ENCODE data around the gene TRPC1.

Gene TRPC1

DNA sequence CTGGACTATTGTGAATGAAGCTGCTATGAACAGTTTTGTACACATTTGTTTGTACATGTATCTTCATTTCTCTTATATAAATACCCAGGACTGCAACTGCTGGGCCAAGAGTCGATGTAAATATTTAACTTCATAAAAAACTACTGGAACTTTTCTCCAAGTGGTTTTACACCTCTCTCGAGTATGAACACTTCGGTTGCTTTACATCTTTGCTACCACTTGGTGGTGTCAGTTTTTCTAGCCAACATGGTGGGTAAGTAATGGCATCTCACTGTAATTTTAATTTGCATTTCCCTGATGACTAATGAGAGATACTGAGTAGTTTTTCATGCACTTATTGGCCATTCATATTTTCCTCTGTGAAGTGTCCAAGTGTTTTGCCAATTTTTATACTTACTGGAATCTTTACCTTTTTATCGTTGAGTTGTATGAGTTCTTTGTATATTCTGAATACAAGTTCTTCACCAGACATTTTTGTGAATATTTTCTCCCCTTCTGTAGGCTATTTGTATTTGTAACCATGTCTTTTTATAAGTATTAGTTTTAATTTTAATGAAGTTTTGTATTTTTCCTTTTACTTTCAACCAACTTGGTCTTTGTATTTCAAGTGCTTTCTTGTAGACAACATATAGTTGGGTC is 120.6 kb downstream of the TRPC1 start:
- DNase-seq = no peak

- DNase-seq = no peak
Measured at GRCh38 chr3:142846779-142847577, 123.1 kb downstream of the TRPC1 start.

GRCh38 chr3:142849148-142849547 is 125.3 kb downstream of the TRPC1 start:
- DNase-seq = no peak

- no peak for DNase-seq
Measured at GRCh38 chr3:142850395-142851023, 126.7 kb downstream of the TRPC1 start.

DNA sequence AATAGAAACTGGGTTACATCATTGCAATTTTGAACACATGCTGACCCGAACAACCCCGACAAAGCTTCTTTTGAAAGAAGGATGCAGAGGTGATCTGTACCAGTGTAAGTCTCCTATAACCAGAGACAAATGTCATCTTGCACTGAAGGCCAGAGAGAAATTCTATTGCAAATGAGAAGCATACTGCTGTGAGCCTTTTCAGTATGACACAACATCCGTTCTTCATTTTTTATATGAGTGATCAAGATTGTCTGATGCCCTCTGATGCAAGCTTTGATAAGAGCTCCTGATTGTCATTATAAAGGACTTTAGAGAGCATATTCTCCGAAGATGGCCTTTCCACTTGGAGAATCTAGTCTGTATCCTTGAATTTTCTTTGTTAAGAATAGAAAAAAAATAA is 128.2 kb downstream of the TRPC1 start:
- no peak for DNase-seq

DNA sequence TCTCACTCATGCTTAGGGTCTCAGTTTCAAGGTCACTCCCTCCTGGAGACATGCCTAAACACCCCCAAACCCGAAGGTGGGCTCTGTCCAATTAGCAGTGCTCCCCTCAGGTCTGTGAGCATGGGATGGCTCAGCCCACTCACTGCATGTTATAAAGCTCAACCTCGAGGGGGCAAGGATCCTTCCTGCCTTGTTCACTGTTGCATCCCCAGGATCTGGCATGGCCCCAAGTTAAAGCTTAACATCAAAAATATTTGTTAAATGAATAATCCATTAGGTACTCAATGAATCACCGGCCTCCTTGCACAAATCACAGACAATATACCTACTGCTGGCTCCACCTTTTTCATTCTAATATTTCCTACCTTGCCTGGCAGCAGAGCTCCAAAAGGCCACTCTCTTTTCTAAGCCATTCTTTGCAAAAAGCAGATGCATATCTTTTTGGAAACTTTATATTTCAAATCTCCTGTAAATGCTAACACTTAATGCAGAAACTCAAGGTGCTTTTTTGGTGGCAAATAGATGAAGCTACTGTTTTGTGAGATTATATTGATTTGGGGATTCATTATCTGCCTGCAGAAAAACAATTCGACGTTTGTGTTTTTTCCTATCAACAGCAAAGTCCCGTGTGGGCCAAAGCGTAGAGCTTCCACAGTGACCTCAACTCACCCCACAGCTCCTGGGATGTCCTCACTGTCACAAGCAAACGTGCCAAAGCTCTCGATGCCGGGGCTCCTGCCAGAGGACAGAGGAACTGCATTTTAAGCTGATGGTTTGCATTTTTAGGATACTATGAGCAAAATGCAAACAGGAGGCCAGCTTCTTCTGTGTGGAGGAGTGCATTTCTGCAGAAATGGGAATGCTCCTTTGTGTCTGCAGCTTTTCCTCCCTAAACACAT is 129.7 kb downstream of the TRPC1 start:
- DNase-seq = no peak

DNA sequence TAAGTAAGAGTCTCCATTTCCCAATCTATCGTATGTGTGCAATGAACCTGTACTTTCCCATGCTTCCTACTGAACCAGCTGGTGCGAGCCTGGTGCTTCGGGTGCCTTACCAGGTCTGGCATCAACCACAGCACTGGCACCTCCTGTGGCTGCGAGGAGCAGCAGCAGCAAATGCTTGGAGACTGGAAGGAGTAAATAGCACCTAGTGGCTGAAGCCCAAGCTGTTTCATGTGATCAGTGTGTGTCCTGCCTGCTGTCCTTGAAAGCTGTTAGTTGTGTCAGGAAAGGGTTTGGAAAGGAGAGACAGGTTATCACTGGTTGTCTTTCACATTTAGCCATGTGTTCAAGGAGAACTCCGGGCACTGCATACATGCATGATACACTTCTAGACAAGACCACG is 133.2 kb downstream of the TRPC1 start:
- no peak for DNase-seq

All from stimulated activated CD4-positive, alpha-beta T cell treated with anti-CD3 and anti-CD28 coated beads, Interleukin-12 subunit alpha, Interleukin-12 subunit beta, amount 100 ng/mL, for 4 hours (primary cell).